Measurements from ENCODE around the gene OR5M3. TPM values are rescaled to one million over a fixed set of nuclear protein-coding genes. Genes with fewer than 3 reads are reported as not detected.

The OR5M3 gene
- total and polyA plus RNA-seq, 7 donors, result not detected

- TF ChIP-seq POLR2AphosphoS5 (IDR thresholded peaks at IDR 0.05) (no peak), EP300 (IDR thresholded peaks at IDR 0.05) (no peak), POLR2A (IDR thresholded peaks at IDR 0.05) (no peak)
- TF ChIP-seq, protein P1, sequence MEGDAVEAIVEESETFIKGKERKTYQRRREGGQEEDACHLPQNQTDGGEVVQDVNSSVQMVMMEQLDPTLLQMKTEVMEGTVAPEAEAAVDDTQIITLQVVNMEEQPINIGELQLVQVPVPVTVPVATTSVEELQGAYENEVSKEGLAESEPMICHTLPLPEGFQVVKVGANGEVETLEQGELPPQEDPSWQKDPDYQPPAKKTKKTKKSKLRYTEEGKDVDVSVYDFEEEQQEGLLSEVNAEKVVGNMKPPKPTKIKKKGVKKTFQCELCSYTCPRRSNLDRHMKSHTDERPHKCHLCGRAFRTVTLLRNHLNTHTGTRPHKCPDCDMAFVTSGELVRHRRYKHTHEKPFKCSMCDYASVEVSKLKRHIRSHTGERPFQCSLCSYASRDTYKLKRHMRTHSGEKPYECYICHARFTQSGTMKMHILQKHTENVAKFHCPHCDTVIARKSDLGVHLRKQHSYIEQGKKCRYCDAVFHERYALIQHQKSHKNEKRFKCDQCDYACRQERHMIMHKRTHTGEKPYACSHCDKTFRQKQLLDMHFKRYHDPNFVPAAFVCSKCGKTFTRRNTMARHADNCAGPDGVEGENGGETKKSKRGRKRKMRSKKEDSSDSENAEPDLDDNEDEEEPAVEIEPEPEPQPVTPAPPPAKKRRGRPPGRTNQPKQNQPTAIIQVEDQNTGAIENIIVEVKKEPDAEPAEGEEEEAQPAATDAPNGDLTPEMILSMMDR (IDR thresholded peaks at IDR 0.05), result no peak
- Histone ChIP-seq H3K9me3 (no peaks in the 10 kb centered on the region), H3K4me3 (no peak overlapping the region), H3K27me3 (no peaks in the 10 kb centered on the region), H3K4me1 (no peaks in the 10 kb centered on the region), H3K27ac (no peak overlapping the region), H3K36me3 (no peaks in the 10 kb centered on the region)
- no peak for DNase-seq
- intact Hi-C loops (cut with DNase I), result no loop called here
- 88 to 95% methylated on average over 2 of the region's 2 CpGs for WGBS, 2 donors
These were observed 22.0 kb upstream of the OR5M3 start for GRCh38 chr11:56495117-56495516.

DNA sequence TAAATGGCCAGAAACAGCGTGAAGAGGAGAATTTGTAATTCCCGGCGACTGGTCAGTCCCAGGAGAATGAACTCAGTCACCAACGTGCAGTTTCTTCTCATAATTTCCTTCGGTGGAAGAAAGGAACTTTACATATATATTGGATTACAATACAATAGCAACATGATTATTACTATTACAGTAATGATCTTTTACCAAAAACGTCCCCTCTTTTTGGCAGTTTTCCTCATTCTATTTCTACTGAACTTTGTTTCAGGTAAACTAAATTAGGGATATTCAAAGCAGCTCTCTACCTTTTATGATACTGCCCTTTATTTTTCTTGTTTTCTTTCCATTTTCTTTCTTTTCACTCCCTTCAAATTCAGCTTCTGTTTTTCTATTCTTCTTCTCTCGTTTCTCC is 18.1 kb upstream of the OR5M3 start, which contains the start of gene OR5M8:
TSS of gene OR5M8 (minus strand) at position 101 of the 400 bp plus-strand sequence. CDS start at position 101, 0 bp downstream.
- no peaks in the 10 kb centered on the region for H3K4me1 ChIP-seq
- intact Hi-C loops (cut with DNase I), result no loop called here
- TF ChIP-seq, protein P1 (IDR thresholded peaks at IDR 0.05), result no peak
- TF ChIP-seq POLR2A (IDR thresholded peaks at IDR 0.05), result no peak
- TF ChIP-seq POLR2AphosphoS5 (IDR thresholded peaks at IDR 0.05), result no peak
- TF ChIP-seq EP300 (IDR thresholded peaks at IDR 0.05), result no peak
- no peak for DNase-seq
- H3K27me3 ChIP-seq, result no peaks in the 10 kb centered on the region
- H3K36me3 ChIP-seq, result no peaks in the 10 kb centered on the region
- WGBS, 2 donors, result 88 to 90% methylated on average over 7 of the region's 7 CpGs
- no peak within 1 kb of the TSS for H3K4me3 ChIP-seq
- H3K27ac ChIP-seq, result no peak within 1 kb of the TSS
- H3K9me3 ChIP-seq, result no peaks in the 10 kb centered on the region

- Histone ChIP-seq H3K9me3 (no peaks in the 10 kb centered on the region), H3K27ac (no peak overlapping the region), H3K4me3 (no peak overlapping the region), H3K4me1 (no peaks in the 10 kb centered on the region), H3K36me3 (no peaks in the 10 kb centered on the region), H3K27me3 (no peaks in the 10 kb centered on the region)
- 44 to 62% methylated on average over 3 of the region's 3 CpGs for WGBS, 2 donors
- DNase-seq, result no peak
- intact Hi-C loops (cut with DNase I), result no loop called here
- TF ChIP-seq POLR2AphosphoS5 (IDR thresholded peaks at IDR 0.05) (no peak), POLR2A (IDR thresholded peaks at IDR 0.05) (no peak), EP300 (IDR thresholded peaks at IDR 0.05) (no peak)
- TF ChIP-seq, protein P1 (IDR thresholded peaks at IDR 0.05), result no peak
These were observed 13.6 kb upstream of the OR5M3 start for GRCh38 chr11:56486801-56487200.

GRCh38 chr11:56474729-56475235 is 1.6 kb upstream of the OR5M3 start:
- intact Hi-C loops (cut with DNase I), result no loop called here
- H3K36me3 ChIP-seq, result no peaks in the 10 kb centered on the region

More at GRCh38 chr11:56474729-56475235, 1.6 kb upstream of the OR5M3 start:
- Histone ChIP-seq H3K27ac (no peak overlapping the region), H3K9me3 (no peaks in the 10 kb centered on the region), H3K4me1 (no peaks in the 10 kb centered on the region), H3K27me3 (no peaks in the 10 kb centered on the region), H3K4me3 (no peak overlapping the region)
- no peak for DNase-seq
- TF ChIP-seq EP300 (IDR thresholded peaks at IDR 0.05) (no peak), POLR2AphosphoS5 (IDR thresholded peaks at IDR 0.05) (no peak), POLR2A (IDR thresholded peaks at IDR 0.05) (no peak)
- TF ChIP-seq, protein P1 (IDR thresholded peaks at IDR 0.05), result no peak
- 15 to 53% methylated on average over 1 of the region's 1 CpG for WGBS, 2 donors

Measured in sigmoid colon (tissue), 7 donors.